CD14-positive monocyte (primary cell): ENCODE results near the gene GSTK1. TPM values are rescaled to one million over a fixed set of nuclear protein-coding genes. Genes with fewer than 3 reads are reported as not detected.

Experiments used
- DNase-seq, 3 donors: peaks; one replicate each; pipeline ENCODE4 v3.0.0-alpha.2; 2011 to 2022
- H2AFZ ChIP-seq: 2 replicates; pipeline ENCODE4 v1.6.0; 2012; ENCODE audit warnings: mild to moderate bottlenecking, low read depth, low read length, inconsistent platforms; ENCODE audit not compliant: insufficient read depth, poor library complexity, severe bottlenecking
- H3K27ac ChIP-seq, 2 donors: 1 replicate in 1 of 2; 2 replicates in 1 of 2; pipeline ENCODE4 v1.5.1; 2012 to 2013; ENCODE audit warnings: low read length in 2 of 2, control low read depth in 1 of 2, inconsistent platforms in 1 of 2, low read depth in 1 of 2, mild to moderate bottlenecking in 1 of 2
- H3K27me3 ChIP-seq, 2 donors: one replicate each; pipeline versions ENCODE4 v1.6.0 to v1.6.1; 2011 to 2013; ENCODE audit warnings: low read length in 2 of 2; ENCODE audit not compliant: control insufficient read depth in 2 of 2, insufficient read depth in 2 of 2
- H3K36me3 ChIP-seq, 2 donors: replicated peaks in 1 of 2; 1 replicate in 1 of 2; 2 replicates in 1 of 2; pipeline versions ENCODE4 v1.5.1 to v1.6.1; 2012 to 2013; ENCODE audit warnings: low read length in 2 of 2, control low read depth in 1 of 2, inconsistent platforms in 1 of 2, mild to moderate bottlenecking in 1 of 2; ENCODE audit not compliant: insufficient read depth in 2 of 2, control insufficient read depth in 1 of 2
- H3K4me1 ChIP-seq, 2 donors: 1 replicate in 1 of 2; 2 replicates in 1 of 2; pipeline versions ENCODE4 v1.5.1 to v1.6.1; 2012 to 2013; ENCODE audit warnings: low read length in 2 of 2, control low read depth in 1 of 2, inconsistent platforms in 1 of 2, mild to moderate bottlenecking in 1 of 2, moderate library complexity in 1 of 2; ENCODE audit not compliant: insufficient read depth in 2 of 2, control insufficient read depth in 1 of 2
- H3K4me2 ChIP-seq: replicated peaks from 2 replicates; pipeline ENCODE3; 2012; ENCODE audit warnings: low read length, moderate library complexity, mild to moderate bottlenecking; ENCODE audit not compliant: poor library complexity, severe bottlenecking; ENCODE audit errors: extremely low read depth
- H3K4me3 ChIP-seq, 3 experiments: fragments of 200-600 bp in 1 of 3; sonication (generic) in 1 of 3; replicated peaks in 1 of 3; 1 replicate in 2 of 3; 2 replicates in 1 of 3; pipeline ENCODE4 v1.5.1; 2011 to 2013; ENCODE audit warnings: low read length in 3 of 3, mild to moderate bottlenecking in 3 of 3, control low read depth in 2 of 3, low read depth in 2 of 3, inconsistent platforms in 1 of 3, moderate library complexity in 1 of 3
- H3K79me2 ChIP-seq: 2 replicates; pipeline ENCODE4 v1.6.0; 2012; ENCODE audit warnings: mild to moderate bottlenecking, control low read depth, inconsistent platforms, low read length, moderate library complexity; ENCODE audit not compliant: insufficient read depth
- H3K9ac ChIP-seq: 2 replicates; pipeline ENCODE4 v1.6.0; 2017; ENCODE audit warnings: low read length, mild to moderate bottlenecking; ENCODE audit not compliant: insufficient read depth, poor library complexity, severe bottlenecking
- H3K9me3 ChIP-seq, 2 donors: replicated peaks in 1 of 2; 1 replicate in 1 of 2; 2 replicates in 1 of 2; pipeline versions ENCODE4 v1.5.1 to v1.6.1; 2012 to 2013; ENCODE audit warnings: low read length in 2 of 2, control low read depth in 1 of 2; ENCODE audit not compliant: control insufficient read depth in 1 of 2, insufficient read depth in 1 of 2
- H4K20me1 ChIP-seq: 2 replicates; pipeline ENCODE4 v1.6.0; 2012; ENCODE audit warnings: mild to moderate bottlenecking, low read length, control low read depth, moderate library complexity; ENCODE audit not compliant: insufficient read depth
- H3K27ac Mint-ChIP-seq, 7 donors: one replicate each; pipeline ENCODE4 v1.8.0; 2020; ENCODE audit warnings: mild to moderate bottlenecking in 7 of 7, mixed read lengths in 7 of 7, moderate library complexity in 6 of 7, inconsistent platforms in 2 of 7
- H3K27me3 Mint-ChIP-seq, 3 donors: one replicate each; pipeline ENCODE4 v1.8.0; 2021 to 2022; ENCODE audit warnings: low read depth in 3 of 3, mild to moderate bottlenecking in 3 of 3, mixed read lengths in 3 of 3, moderate library complexity in 3 of 3, inconsistent platforms in 1 of 3
- H3K36me3 Mint-ChIP-seq, 2 donors: one replicate each; pipeline ENCODE4 v1.8.0; 2020; ENCODE audit warnings: mixed read lengths in 2 of 2, inconsistent platforms in 1 of 2, mild to moderate bottlenecking in 1 of 2
- H3K4me1 Mint-ChIP-seq: one replicate; pipeline ENCODE4 v1.8.0; 2020; ENCODE audit warnings: mild to moderate bottlenecking, mixed read lengths
- H3K4me3 Mint-ChIP-seq, 2 donors: one replicate each; pipeline ENCODE4 v1.8.0; 2020; ENCODE audit warnings: mild to moderate bottlenecking in 2 of 2, mixed read lengths in 2 of 2, moderate library complexity in 1 of 2
- H3K9me3 Mint-ChIP-seq, 7 donors: one replicate each; pipeline ENCODE4 v1.8.0; 2020 to 2022; ENCODE audit warnings: mixed read lengths in 7 of 7, mild to moderate bottlenecking in 6 of 7, moderate library complexity in 6 of 7, inconsistent platforms in 2 of 7
- CTCF ChIP-seq: fragments of 200-600 bp; IDR thresholded peaks from one replicate; pipeline ENCODE4 v1.8.0; 2022; ENCODE audit warnings: antibody characterized with exemption, mild to moderate bottlenecking
- WGBS: methylation state at CpG from one replicate; pipeline ENCODE4 v1.1.5; 2013; ENCODE audit warnings: missing lambda C conversion rate; ENCODE audit not compliant: insufficient coverage; 5-methylcytosine and 5-hydroxymethylcytosine counted together
- intact Hi-C, 2 donors: fragments of 100-400 bp; cut with micrococcal nuclease; formaldehyde crosslinking; loops; one replicate each; pipeline versions ENCODE4 v1.15.0 to v1.15.1; 2023
- polyA plus RNA-seq, 3 donors: library from polyadenylated mRNA; depleted of rRNA in 1 of 3; unstranded in 2 of 3; stranded (reverse) in 1 of 3; fragments of 300-500 nt in 2 of 3; fragments of >200 nt in 1 of 3; fragmentation: Illumina TruSeq in 2 of 3; gene quantifications; 1 replicate in 2 of 3; 2 replicates in 1 of 3; pipeline ENCODE4 v1.2.3, GENCODE V29; 2012 to 2021

Gene GSTK1
- polyA plus RNA-seq, 3 donors, result 413 to 547 (median 427) TPM

- Histone ChIP-seq H3K36me3 (no peaks in the 10 kb centered on the region), H3K9me3 (no peaks in the 10 kb centered on the region), H3K27ac (no peak overlapping the region), H3K4me2 (no peak overlapping the region), H2AFZ (no peak overlapping the region), H3K9ac (no peak overlapping the region), H3K27me3 (no peaks in the 10 kb centered on the region), H3K4me3 (no peak overlapping the region), H3K79me2 (no peaks in the 10 kb centered on the region), H4K20me1 (no peaks in the 10 kb centered on the region), H3K4me1 (peaks cover 0 to 19% of the 10 kb centered on the region in 2 donors)
- Mint-ChIP-seq H3K36me3 (no peaks in the 10 kb centered on the region), H3K4me3 (no peak overlapping the region), H3K4me1 (peaks cover 17% of the 10 kb centered on the region), H3K27ac (peak overlapping the region in 1 of 7 donors; percentile 37), H3K27me3 (peaks cover 0 to 3% (median 1%) of the 10 kb centered on the region in 3 donors), H3K9me3 (peaks cover 0 to 2% (median 0%) of the 10 kb centered on the region in 7 donors)
- no peak for DNase-seq
- no CpG with 5 or more reads among the region's 2 CpGs for WGBS
- intact Hi-C loops, result loop anchor here in 1 of 2 donors (10.0 kb wide), 1 partner anchor 94 kb away; no protein-coding TSS in a partner anchor
- TF ChIP-seq CTCF, result no peak
These were observed 17.3 kb downstream of the GSTK1 start for GRCh38 chr7:143280566-143280965.

DNA sequence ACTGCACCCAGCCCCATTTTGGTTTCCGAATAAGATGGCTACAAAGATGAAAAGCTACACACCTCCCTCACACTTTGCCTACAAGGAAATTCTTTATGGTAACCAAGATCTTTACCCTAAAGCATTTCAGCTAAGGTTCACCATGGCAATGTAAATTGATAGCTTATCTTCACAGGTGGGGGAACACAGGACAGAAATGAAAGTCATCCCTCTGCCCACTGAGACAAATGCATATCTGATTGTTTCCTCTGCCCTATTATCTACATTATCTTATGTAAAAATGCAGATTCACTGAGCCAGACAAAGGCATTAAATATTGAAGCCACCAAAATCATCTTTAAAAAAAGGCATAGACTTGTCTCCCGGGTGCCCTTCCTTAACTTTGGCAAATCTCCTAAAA is 18.3 kb downstream of the GSTK1 start:
- Mint-ChIP-seq H3K9me3 (peaks cover 0 to 2% (median 0%) of the 10 kb centered on the region in 7 donors), H3K36me3 (no peaks in the 10 kb centered on the region), H3K27ac (peak overlapping the region in 1 of 7 donors; percentile 19), H3K4me1 (peaks cover 17% of the 10 kb centered on the region), H3K27me3 (peaks cover 0 to 2% (median 1%) of the 10 kb centered on the region in 3 donors), H3K4me3 (no peak overlapping the region)
- no peaks in the 10 kb centered on the region for H3K9me3 ChIP-seq
- H3K4me2 ChIP-seq, result no peak overlapping the region
- no peak for DNase-seq
- TF ChIP-seq CTCF, result no peak
- no peaks in the 10 kb centered on the region for H3K36me3 ChIP-seq
- intact Hi-C loops, result loop anchor here in 1 of 2 donors (10.0 kb wide), 1 partner anchor 93 kb away; no protein-coding TSS in a partner anchor
- no peak overlapping the region for H3K9ac ChIP-seq
- no peak overlapping the region for H3K27ac ChIP-seq
- H2AFZ ChIP-seq, result no peak overlapping the region
- peaks cover 0 to 19% of the 10 kb centered on the region in 2 donors for H3K4me1 ChIP-seq
- no peaks in the 10 kb centered on the region for H4K20me1 ChIP-seq
- no peak overlapping the region for H3K4me3 ChIP-seq
- no peaks in the 10 kb centered on the region for H3K27me3 ChIP-seq
- no peaks in the 10 kb centered on the region for H3K79me2 ChIP-seq
- WGBS, result no CpG with 5 or more reads among the region's 2 CpGs
